Endothelial cell of umbilical vein (primary cell): ENCODE measurements around the gene FANCC. TPM values are rescaled to one million over a fixed set of nuclear protein-coding genes. Genes with fewer than 3 reads are reported as not detected.

Experiments used
- BruUV-seq: library from RNA; stranded (reverse); fragments of 400-500 nt; replicated peaks from 2 replicates; lab custom pipeline; 2021; lab: Mats Ljungman, UMichigan
- CTCF ChIA-PET: fragments of 300-600, 350-600 bp; sonication (Branson Sonifier 250); formaldehyde crosslinking; loops from one replicate; lab custom pipeline; 2021; ENCODE audit warnings: antibody characterized with exemption, inconsistent platforms; lab: Charles Lee
- POLR2A ChIA-PET: fragments of 300-600, 350-600 bp; sonication (Branson Sonifier 250); formaldehyde crosslinking; loops from one replicate; lab custom pipeline; 2021; ENCODE audit warnings: antibody characterized with exemption, inconsistent platforms; lab: Charles Lee
- DNase-seq: peaks from one replicate; pipeline ENCODE4 v3.0.0-alpha.2; 2011; ENCODE audit warnings: low read depth, low spot score
- FAIRE-seq: peaks from 2 replicates; lab custom pipeline; 2011; peaks lifted over from hg19 to GRCh38; lab: Jason Lieb, UNC
- H2AFZ ChIP-seq: 2 replicates; pipeline ENCODE4 v1.6.0; 2012; ENCODE audit warnings: low read depth, low read length, control low read depth, inconsistent platforms
- H3K27ac ChIP-seq: 2 replicates; pipeline ENCODE4 v1.5.1; 2011; ENCODE audit warnings: low read depth, mild to moderate bottlenecking, control low read depth, low read length, moderate library complexity; ENCODE audit not compliant: insufficient read depth
- H3K27me3 ChIP-seq, 2 experiments: 2 replicates each; pipeline versions ENCODE4 v1.6.0 to v1.6.1; 2011; ENCODE audit warnings: low read length in 2 of 2, mixed read lengths in 1 of 2; ENCODE audit not compliant: control insufficient read depth in 2 of 2, insufficient read depth in 2 of 2
- H3K36me3 ChIP-seq, 2 experiments: 2 replicates in 1 of 2; 3 replicates in 1 of 2; pipeline ENCODE4 v1.5.1; 2011; ENCODE audit warnings: low read length in 2 of 2, mild to moderate bottlenecking in 1 of 2, moderate library complexity in 1 of 2; ENCODE audit not compliant: control insufficient read depth in 2 of 2, insufficient read depth in 2 of 2; ENCODE audit errors: extremely low read depth in 1 of 2
- H3K4me1 ChIP-seq: 3 replicates; pipeline ENCODE4 v1.5.1; 2011; ENCODE audit warnings: mild to moderate bottlenecking, low read length; ENCODE audit not compliant: control insufficient read depth, insufficient read depth; ENCODE audit errors: extremely low read depth
- H3K4me2 ChIP-seq: 2 replicates; pipeline ENCODE4 v1.6.1; 2011; ENCODE audit warnings: low read length, control low read depth, mixed read lengths; ENCODE audit not compliant: insufficient read depth
- H3K4me3 ChIP-seq, 3 experiments: fragments of 200-600 bp in 1 of 3; sonication (generic), shearing (Covaris generic) in 1 of 3; replicated peaks in 1 of 3; 2 replicates each; pipeline ENCODE4 v1.5.1; 2011 to 2016; ENCODE audit warnings: control low read depth in 3 of 3, low read length in 3 of 3, mild to moderate bottlenecking in 2 of 3, inconsistent platforms in 1 of 3, low read depth in 1 of 3, moderate library complexity in 1 of 3; ENCODE audit not compliant: insufficient read depth in 1 of 3
- H3K79me2 ChIP-seq: 2 replicates; pipeline ENCODE4 v1.6.0; 2012; ENCODE audit warnings: low read length, inconsistent platforms; ENCODE audit not compliant: control insufficient read depth, insufficient read depth
- H3K9ac ChIP-seq: replicated peaks from 2 replicates; pipeline ENCODE3; 2011; ENCODE audit warnings: low read length, control low read depth; ENCODE audit not compliant: insufficient read depth; ENCODE audit errors: extremely low read depth
- H3K9me1 ChIP-seq: replicated peaks from 3 replicates; pipeline ENCODE4 v1.6.0; 2011; ENCODE audit warnings: mild to moderate bottlenecking, low read length; ENCODE audit not compliant: control insufficient read depth, insufficient read depth; ENCODE audit errors: extremely low read depth
- H3K9me3 ChIP-seq: replicated peaks from 2 replicates; pipeline ENCODE4 v1.5.1; 2012; ENCODE audit warnings: low read length, inconsistent platforms; ENCODE audit not compliant: control insufficient read depth, insufficient read depth
- H4K20me1 ChIP-seq: replicated peaks from 2 replicates; pipeline ENCODE3; 2011; ENCODE audit warnings: mild to moderate bottlenecking, low read length; ENCODE audit not compliant: control insufficient read depth, insufficient read depth; ENCODE audit errors: extremely low read depth
- CTCF ChIP-seq, 2 donors: IDR thresholded peaks; 1 replicate in 1 of 2; 2 replicates in 1 of 2; pipeline ENCODE4 v1.5.1; 2011; ENCODE audit warnings: low read length in 2 of 2, mild to moderate bottlenecking in 2 of 2, moderate library complexity in 2 of 2, control low read depth in 1 of 2, inconsistent platforms in 1 of 2, low read depth in 1 of 2; ENCODE audit not compliant: insufficient read depth in 1 of 2; ENCODE audit errors: extremely low read depth in 1 of 2
- EZH2 ChIP-seq: IDR thresholded peaks from 2 replicates; pipeline ENCODE4 v1.6.1; 2012; ENCODE audit warnings: borderline replicate concordance, low read depth, mild to moderate bottlenecking, moderate library complexity, low read length, inconsistent platforms; ENCODE audit not compliant: severe bottlenecking
- FOS ChIP-seq: IDR thresholded peaks from 2 replicates; pipeline ENCODE4 v1.6.1; 2011; ENCODE audit warnings: mild to moderate bottlenecking, low read length, moderate library complexity, borderline replicate concordance; ENCODE audit not compliant: insufficient read depth
- GATA2 ChIP-seq: IDR thresholded peaks from 2 replicates; pipeline ENCODE4 v1.7.0; 2011; ENCODE audit warnings: low read depth, mild to moderate bottlenecking, moderate library complexity, mixed read lengths, low read length; ENCODE audit not compliant: insufficient read length, insufficient read depth
- JUN ChIP-seq: IDR thresholded peaks from 2 replicates; pipeline ENCODE4 v1.6.1; 2011; ENCODE audit warnings: borderline replicate concordance, low read depth; ENCODE audit not compliant: insufficient read length, insufficient read depth
- MAX ChIP-seq: IDR thresholded peaks from 2 replicates; pipeline ENCODE4 v1.6.1; 2011; ENCODE audit not compliant: insufficient read depth, insufficient read length
- MYC ChIP-seq: IDR thresholded peaks from one replicate; pipeline ENCODE4 v1.6.1; 2011; ENCODE audit warnings: mild to moderate bottlenecking, low read depth, low read length
- POLR2A ChIP-seq: IDR thresholded peaks from 2 replicates; pipeline ENCODE4 v1.6.1; 2012; ENCODE audit warnings: low read depth, mild to moderate bottlenecking, control low read depth, low read length
- POLR2AphosphoS5 ChIP-seq: IDR thresholded peaks from 2 replicates; pipeline ENCODE4 v1.6.1; 2012; ENCODE audit warnings: low read depth, mild to moderate bottlenecking, control low read depth, low read length, moderate library complexity; ENCODE audit not compliant: insufficient read depth
- dilution Hi-C: fragments of 300-500 bp; cut with MboI; formaldehyde crosslinking; loops from one replicate; pipeline ENCODE4 v1.15.0; 2019; ENCODE audit warnings: low sequenced_read_pairs; ENCODE audit not compliant: extremely low pct_ligation_motif_present
- intact Hi-C: fragments of 100-400 bp; cut with micrococcal nuclease; formaldehyde crosslinking; loops from one replicate; pipeline ENCODE4 v1.10.0; 2022
- polyA plus RNA-seq, 4 experiments: library from polyadenylated mRNA; depleted of rRNA in 3 of 4; stranded (reverse) in 3 of 4; unstranded in 1 of 4; fragments of >200 nt; gene quantifications; 2 replicates each; pipeline versions ENCODE4 v1.2.1 to v1.2.3, GENCODE V29; 2011 to 2012; ENCODE audit warnings: missing spikeins in 1 of 4
- total RNA-seq: library from RNA; stranded (reverse); gene quantifications from 2 replicates; pipeline ENCODE4 v1.2.3, GENCODE V29; 2021

FANCC gene
- total and polyA plus RNA-seq, 2 donors (not counting 3 experiments of a cell fraction or from before 2014, with no cell fraction given): 5.7 to 13.1 TPM

GRCh38 chr9:95061916-95062595 is 255.5 kb downstream of the FANCC start:
- Histone ChIP-seq H3K4me3 (no peak overlapping the region), H3K79me2 (peaks cover 20% of the 10 kb centered on the region), H4K20me1 (no peaks in the 10 kb centered on the region), H3K4me1 (no peaks in the 10 kb centered on the region), H2AFZ (no peak overlapping the region), H3K36me3 (peaks cover 3 to 17% of the 10 kb centered on the region in 2 experiments), H3K27ac (no peak overlapping the region), H3K9me1 (no peaks in the 10 kb centered on the region), H3K27me3 (no peaks in the 10 kb centered on the region), H3K4me2 (no peak overlapping the region), H3K9ac (no peak overlapping the region), H3K9me3 (no peaks in the 10 kb centered on the region)
- dilution Hi-C loops (no loop called here), intact Hi-C loops (no loop called here)
- POLR2A ChIA-PET: no interaction called here
- TF ChIP-seq FOS (no peak), MYC (no peak), MAX (no peak), POLR2AphosphoS5 (no peak), GATA2 (no peak), JUN (no peak), CTCF (IDR thresholded peaks at IDR 0.05; ENCODE audit: extremely low read depth in 1 of 2, insufficient read depth in 1 of 2, low read depth in 1 of 2, low read length in 2 of 2) (no peak), POLR2A (no peak), EZH2 (no peak)
- no peak for FAIRE-seq
- CTCF ChIA-PET: interaction anchor here (1.6 kb wide), 1 partner anchor 66 kb away, joined by 6 read pairs; no protein-coding TSS in a partner anchor
- no TSS peak for BruUV-seq
- no peak for DNase-seq
